Retinal pigment epithelial cell (primary cell): ENCODE measurements around the gene MEX3A.
A peak's percentile ranks its signal among the peaks of the same experiment; 100 is the strongest.
"Not testable (repeated sequence)": the region's sequence is repeated elsewhere in the genome, so short reads cannot be mapped to it uniquely, and the experiment has no call there.

ENCODE experiments used
- DNase-seq: peaks from one replicate; pipeline ENCODE4 v3.0.0-alpha.2; 2010; ENCODE audit warnings: low read depth
- H3K4me3 ChIP-seq: 2 replicates; pipeline ENCODE4 v1.5.1; 2011; ENCODE audit warnings: mild to moderate bottlenecking, low read length, control low read depth, moderate library complexity
- TF ChIP-seq, protein P1 (sequence below): conservative IDR thresholded peaks from 2 replicates; pipeline ENCODE4 v1.5.1; 2011; ENCODE audit warnings: low read depth, low read length, control low read depth, inconsistent platforms

Gene MEX3A

DNA sequence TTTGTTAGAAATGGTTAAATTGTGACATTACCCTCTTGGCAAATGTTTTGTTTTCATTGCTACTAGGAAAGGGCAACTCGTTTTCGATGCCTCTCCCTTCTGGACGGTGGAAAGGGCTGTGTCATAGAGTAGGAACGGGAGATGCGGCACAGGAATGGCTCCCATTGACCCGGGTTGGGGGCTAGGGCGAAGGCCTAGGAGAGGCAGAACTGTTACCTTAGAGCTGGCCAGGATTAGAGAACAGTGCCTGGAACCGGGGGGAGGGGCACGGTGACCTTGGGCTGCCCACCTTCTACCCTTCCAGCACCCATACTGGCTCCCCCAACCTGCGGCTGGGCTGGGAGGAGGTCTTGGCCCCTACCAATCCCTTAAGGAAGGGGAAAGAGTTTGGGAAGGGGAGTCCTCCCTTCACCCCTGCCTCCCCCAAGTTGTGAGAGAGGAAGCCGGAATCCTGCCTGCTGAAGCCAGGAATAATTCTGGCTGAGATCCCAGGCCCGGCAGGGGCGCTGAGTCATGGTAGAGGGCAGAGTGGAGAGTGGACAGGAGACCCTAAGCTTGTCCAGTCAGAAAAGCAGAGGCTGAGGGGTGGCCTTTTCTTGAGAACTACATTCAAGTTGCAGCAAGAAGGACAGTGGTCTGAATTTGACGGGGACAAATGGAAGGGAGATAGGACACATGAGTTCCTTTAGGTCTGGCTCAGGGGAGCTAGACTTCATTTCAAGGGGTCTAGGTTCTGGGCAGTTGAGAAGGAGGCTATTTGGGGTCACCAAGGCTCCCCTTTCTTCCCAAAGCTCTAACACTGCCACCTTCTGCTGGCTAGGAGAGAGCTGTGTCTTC is 40.5 kb upstream of the MEX3A start:
- TF ChIP-seq, protein P1, sequence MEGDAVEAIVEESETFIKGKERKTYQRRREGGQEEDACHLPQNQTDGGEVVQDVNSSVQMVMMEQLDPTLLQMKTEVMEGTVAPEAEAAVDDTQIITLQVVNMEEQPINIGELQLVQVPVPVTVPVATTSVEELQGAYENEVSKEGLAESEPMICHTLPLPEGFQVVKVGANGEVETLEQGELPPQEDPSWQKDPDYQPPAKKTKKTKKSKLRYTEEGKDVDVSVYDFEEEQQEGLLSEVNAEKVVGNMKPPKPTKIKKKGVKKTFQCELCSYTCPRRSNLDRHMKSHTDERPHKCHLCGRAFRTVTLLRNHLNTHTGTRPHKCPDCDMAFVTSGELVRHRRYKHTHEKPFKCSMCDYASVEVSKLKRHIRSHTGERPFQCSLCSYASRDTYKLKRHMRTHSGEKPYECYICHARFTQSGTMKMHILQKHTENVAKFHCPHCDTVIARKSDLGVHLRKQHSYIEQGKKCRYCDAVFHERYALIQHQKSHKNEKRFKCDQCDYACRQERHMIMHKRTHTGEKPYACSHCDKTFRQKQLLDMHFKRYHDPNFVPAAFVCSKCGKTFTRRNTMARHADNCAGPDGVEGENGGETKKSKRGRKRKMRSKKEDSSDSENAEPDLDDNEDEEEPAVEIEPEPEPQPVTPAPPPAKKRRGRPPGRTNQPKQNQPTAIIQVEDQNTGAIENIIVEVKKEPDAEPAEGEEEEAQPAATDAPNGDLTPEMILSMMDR = no peak
- no peak for DNase-seq
- peak overlapping the region; percentile 31 for H3K4me3 ChIP-seq

DNA sequence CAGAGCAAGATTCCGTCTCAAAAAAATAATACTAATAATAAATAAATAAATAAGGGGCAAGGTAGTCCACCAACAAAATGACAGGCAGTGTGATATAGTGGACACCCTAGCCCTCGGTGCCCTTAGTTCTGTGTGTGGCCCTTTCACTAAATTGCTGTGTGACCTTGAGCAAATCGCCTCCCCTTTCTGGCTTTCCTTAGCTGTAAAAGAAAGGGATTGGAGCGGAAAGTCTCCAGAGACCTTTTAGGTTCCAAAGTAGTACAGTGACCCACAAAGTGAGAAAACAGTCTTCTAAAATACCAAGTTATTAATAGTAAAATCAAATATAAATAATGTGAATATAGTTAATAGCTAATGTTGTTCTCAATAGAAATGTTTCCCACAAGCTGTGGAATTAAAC is 39.8 kb upstream of the MEX3A start:
- TF ChIP-seq, protein P1 = no peak
- no peak for DNase-seq
- H3K4me3 ChIP-seq = peak overlapping the region; percentile 31

DNA sequence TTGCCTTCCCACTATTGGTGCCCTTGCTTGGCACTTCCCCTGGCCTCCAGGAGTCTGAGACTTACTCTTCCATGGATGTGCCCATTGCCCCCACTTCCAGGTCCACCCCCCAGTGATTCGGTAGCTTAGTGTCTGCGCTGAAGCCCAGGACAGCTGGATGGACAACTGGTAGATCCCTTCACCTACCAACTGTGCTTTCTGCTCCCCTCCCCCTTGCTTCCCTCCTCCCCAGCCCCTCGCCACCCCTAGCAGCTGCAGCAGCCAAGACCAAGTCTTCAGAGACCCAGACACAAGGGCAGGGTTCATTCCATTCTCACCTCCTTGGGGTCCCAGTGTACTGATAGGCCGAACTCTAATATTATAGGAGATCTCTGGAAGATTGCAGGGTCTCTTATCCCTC is 39.2 kb upstream of the MEX3A start:
- no peak for DNase-seq
- no peak overlapping the region for H3K4me3 ChIP-seq
- TF ChIP-seq, protein P1 = no peak

DNA sequence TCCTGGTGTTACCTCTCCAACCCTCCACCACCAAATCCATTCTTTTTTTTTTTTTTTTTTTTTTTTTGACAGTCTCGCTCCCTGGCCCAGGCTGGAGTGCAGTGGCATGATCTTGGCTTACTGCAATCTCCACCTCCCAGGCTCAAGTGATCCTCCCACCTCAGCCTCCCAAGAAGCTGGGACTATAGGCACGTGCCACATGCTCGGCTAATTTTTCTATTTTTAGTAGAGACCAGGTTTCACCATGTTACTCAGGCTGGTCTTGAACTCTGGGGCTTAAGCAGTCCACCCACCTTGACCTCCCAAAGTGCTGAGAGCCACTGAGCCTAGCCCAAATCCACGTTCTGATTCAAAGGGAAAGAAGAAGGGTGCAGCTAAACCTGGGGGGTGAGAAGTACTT is 38.7 kb upstream of the MEX3A start:
- DNase-seq, H3K4me3 ChIP-seq: not testable (repeated sequence)

DNA sequence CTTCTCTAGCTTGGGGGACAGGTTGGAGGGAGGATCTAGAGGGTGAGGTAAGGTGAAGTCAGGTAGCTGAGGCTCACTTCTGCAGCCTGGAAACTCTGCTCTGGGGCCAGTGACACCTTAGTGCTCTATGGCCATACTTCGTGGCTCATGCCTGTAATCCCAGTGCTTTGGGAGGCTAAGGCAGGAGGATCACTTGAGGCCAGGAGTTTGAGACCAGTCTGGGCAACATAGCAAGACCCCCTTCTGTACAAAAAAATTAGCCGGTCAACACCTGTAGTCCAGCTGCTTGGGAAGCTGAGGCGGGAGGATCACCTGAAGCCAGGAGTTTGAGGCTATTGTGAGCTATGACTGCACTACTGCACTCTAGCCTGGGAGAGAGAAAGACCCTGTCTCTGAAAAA is 38.1 kb upstream of the MEX3A start:
- no peak overlapping the region for H3K4me3 ChIP-seq

DNA sequence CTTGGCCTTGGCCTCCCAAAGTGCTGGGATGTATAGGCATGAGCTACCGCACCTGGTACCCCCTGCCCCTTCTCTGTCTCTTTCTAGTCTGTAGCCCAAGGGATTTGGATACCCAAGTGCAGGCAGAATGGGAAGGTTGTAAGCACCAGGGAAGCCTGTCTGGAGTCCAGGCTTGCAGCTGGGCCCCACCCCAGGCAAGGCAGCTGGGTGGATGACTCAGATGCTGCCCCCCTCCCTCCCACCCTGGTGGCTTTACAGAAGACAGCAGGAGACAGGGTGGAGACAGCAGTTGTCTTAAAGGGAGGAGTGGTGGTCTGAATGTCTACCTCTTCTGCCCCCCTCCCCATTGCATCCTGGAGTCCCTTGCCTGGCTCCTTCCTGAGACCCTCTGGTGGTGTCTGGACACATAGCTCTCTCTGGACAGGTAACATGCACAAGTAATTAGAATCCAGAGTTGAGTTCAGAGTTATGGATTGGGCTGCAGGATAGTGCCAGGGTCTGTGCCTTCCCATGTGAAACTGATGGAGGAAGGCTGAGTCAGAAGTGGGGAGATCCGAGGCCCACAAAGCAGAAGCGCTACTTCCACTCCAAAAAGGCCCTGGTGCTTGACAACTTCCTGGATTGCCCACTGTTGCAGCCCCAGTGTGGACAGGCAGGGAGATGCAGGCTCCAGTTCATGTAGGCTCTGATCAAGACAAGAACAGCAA is 37.4 kb upstream of the MEX3A start:
- H3K4me3 ChIP-seq = no peak overlapping the region
- TF ChIP-seq, protein P1 = no peak
- DNase-seq = no peak

More for the DNA sequence above, 38.1 kb upstream of the MEX3A start:
- no peak for DNase-seq
- TF ChIP-seq, protein P1 = no peak

DNA sequence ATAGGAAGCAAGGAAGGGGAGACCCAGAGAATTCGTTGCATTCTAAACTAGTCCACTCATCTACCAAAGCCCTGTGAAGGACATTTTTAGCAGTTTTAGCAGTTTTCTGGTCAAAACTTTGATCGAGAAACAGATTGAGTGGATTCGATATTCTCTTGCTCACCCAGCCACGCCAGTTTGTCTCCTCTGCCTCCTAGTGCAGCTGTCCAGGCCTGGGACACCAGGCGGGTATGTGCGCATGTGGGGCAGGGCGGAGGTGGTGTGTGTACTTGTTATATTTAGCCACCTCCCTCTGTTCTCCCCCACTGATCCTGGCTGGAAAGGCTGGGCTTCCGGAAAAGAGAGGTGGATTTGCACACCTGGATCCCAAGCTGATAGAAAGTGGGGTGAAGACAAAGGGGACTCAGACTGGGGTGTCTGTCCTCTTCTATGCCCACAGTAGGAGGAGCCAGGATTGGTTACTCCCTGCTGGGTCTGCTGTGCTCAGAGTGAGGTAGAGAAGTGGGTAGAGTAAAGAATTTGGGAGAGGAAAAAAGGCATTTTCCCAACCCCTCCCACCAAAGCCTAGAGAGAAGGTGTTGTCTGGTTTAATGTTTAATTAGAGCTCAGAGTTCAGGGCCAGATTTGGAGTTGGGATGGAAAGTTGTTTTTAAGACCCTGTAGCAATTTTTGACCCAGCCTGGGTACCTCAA is 36.1 kb upstream of the MEX3A start:
- H3K4me3 ChIP-seq = peak overlapping the region; percentile 22
- no peak for DNase-seq
- TF ChIP-seq, protein P1 = no peak
